WTC11 (cell line): Measurements from ENCODE around the gene PSD.

Experiments used
- ATF1 ChIP-seq: sonication (generic); formaldehyde crosslinking; IDR thresholded peaks from 2 replicates; pipeline ENCODE4 v1.8.1; 2023; ENCODE audit warnings: mild to moderate bottlenecking, moderate library complexity, missing genetic modification reagents
- CDX4 ChIP-seq: fragments of 250-450 bp; sonication (Bioruptor Pico); IDR thresholded peaks from 2 replicates; pipeline ENCODE4 v1.9.0; 2021; ENCODE audit warnings: moderate library complexity, mild to moderate bottlenecking, inconsistent platforms, borderline replicate concordance
- CREB1 ChIP-seq: sonication (generic); formaldehyde crosslinking; IDR thresholded peaks from 2 replicates; pipeline ENCODE4 v1.8.0; 2023; ENCODE audit warnings: mild to moderate bottlenecking, missing genetic modification reagents
- CTCF ChIP-seq: fragments of 200-600 bp; IDR thresholded peaks from 2 replicates; pipeline ENCODE4 v1.8.0; 2022; ENCODE audit warnings: antibody characterized with exemption
- FOXP4 ChIP-seq: sonication (generic); formaldehyde crosslinking; IDR thresholded peaks from 2 replicates; pipeline ENCODE4 v1.8.0; 2022; ENCODE audit warnings: mild to moderate bottlenecking, missing genetic modification reagents
- SP1 ChIP-seq: sonication (generic); formaldehyde crosslinking; conservative IDR thresholded peaks from 2 replicates; pipeline ENCODE4 v1.8.1; 2022; ENCODE audit warnings: missing genetic modification reagents
- TCF7 ChIP-seq: sonication (generic); formaldehyde crosslinking; IDR thresholded peaks from 2 replicates; pipeline ENCODE4 v1.8.0; 2022; ENCODE audit warnings: mild to moderate bottlenecking, low read depth, missing genetic modification reagents, moderate library complexity
- USF1 ChIP-seq: sonication (generic); formaldehyde crosslinking; IDR thresholded peaks from 2 replicates; pipeline ENCODE4 v1.8.0; 2022; ENCODE audit warnings: mild to moderate bottlenecking, missing genetic modification reagents

GRCh38 chr10:102367441-102367840 is 51.1 kb downstream of the PSD start:
- no peak for TF ChIP-seq CTCF
- no peak for TF ChIP-seq CDX4
- no peak for TF ChIP-seq ATF1
- no peak for TF ChIP-seq SP1 (CRISPR knock-in tag)
- TF ChIP-seq CREB1 (CRISPR knock-in tag), result no peak
- TF ChIP-seq USF1 (CRISPR knock-in tag), result no peak
- no peak for TF ChIP-seq TCF7 (CRISPR knock-in tag)
- TF ChIP-seq FOXP4 (CRISPR knock-in tag), result no peak
